NCI-H774 (cell line): ENCODE data around the gene RFXAP.
"Not testable (repeated sequence)": the region's sequence is repeated elsewhere in the genome, so short reads cannot be mapped to it uniquely, and the experiment has no call there.

ENCODE experiments used
- DNase-seq: peaks from one replicate; lab custom pipeline; 2025; lab: John Stamatoyannopoulos, UW

The RFXAP gene

GRCh38 chr13:36818804-36819738 is at the start of gene RFXAP:
RFXAP (plus strand) TSS chr13:36819222; CDS start chr13:36819358, 136 bp downstream.
- peak; percentile 69 for DNase-seq

DNA sequence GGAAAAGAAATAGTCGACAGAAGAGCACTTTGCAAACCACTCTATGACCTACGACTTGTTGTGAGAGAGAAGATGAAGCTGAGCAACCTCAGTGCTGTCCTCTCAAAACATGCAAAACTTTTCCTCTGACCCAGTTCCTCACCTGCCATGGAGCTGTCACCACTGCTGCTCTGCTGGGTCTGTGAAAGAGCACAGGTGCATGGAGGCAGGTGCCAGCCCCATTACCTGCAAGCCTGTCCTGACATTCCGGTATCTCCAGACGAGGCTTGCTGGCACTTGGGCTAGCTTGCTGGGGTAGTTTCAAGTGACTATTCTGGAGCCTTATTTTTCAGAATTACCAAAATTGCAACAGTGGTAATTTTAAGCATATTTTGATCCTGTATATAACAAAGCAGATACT is 49.5 kb upstream of the RFXAP start:
- DNase-seq = no peak

- DNase-seq = no peak
Measured at GRCh38 chr13:36770741-36771140, 48.3 kb upstream of the RFXAP start.

DNA sequence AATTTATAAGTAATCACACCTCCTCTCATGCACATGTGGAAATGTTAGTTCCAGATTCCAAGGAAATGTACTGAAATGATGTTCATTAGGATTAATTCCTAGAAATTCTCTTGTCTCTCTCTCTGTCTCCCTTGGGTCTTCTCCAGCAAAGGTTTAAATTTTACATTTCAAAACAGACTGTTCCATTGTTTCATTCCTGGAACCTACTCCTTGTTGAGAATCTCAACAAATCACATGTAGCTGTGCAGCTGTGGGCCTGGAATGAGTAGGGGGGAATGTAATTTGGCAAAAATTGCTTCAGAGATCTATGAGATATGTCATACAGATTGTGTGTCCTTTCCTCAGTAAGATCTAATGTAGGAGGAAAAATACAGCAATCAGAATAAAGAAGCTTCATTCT is 46.2 kb upstream of the RFXAP start:
- no peak for DNase-seq

GRCh38 chr13:36774931-36775330 is 44.1 kb upstream of the RFXAP start:
- DNase-seq = no peak

DNA sequence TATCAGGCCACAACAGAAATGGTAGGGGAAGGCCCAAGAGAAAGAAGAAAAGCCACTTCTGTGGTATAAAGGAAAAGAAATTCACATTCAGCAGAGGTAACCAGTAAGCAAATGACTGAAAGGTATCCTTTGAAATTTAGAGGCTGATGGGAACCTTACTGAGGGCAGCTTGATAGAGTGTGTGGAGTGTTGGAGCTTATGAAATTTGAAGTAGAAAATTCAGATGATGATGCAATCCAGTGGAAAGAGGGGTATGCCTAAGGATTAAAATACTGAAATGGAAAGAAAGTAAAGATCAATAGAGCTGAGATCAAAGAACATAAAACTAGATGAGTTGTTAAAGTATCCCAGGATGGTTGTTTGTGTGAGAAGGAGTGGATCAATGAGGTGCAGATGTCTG is 42.8 kb upstream of the RFXAP start:
- DNase-seq = no peak

DNA sequence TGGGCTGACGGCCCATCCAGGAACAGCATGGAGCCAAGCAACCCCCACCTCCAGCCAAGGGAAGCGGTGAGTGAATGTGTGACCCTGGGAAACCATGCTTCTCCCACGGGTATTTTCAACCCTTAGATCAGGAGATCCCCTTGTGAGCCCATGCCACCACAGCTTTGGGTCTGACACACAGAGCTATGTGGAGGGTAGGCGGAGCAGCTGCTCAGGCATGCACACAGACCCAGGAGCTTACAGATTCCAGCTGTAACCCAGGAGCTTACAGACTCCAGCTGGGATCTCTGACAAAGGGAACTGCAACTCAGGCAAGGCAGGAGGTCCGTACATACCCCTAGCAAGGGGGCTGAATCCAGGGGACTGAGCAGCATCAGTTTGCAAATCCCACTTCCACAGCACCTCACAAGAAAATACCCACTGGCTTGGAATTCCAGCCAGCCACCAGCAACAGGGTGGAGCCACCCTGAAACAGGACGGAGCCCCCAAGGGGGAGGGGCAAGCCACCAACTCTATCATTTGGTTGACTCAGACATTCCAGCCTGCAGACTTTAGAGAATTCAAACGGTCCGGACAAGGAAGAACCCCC is 40.8 kb upstream of the RFXAP start:
- DNase-seq = no peak

GRCh38 chr13:36783890-36784289 is 35.1 kb upstream of the RFXAP start:
- DNase-seq = no peak

GRCh38 chr13:36786175-36786574 is 32.8 kb upstream of the RFXAP start:
- DNase-seq = not testable (repeated sequence)

DNA sequence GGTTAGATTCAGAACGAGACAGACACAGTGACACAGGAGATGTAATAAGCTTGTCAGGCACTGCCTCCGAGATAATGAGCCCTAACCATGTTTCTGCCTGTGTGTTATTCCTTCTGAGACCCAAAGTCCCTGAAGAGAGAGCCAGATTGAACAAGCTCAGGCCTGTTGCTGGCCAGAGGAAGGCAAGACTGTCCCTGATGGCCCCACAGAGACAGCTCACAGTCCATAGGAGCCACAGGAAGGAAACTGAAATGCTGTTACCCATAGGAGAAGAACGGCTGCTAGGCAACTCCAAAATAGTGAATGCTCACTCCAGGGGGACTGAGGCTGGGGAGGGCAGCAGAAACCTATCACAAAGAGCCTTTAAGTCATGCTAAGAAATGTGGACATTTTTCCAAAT is 31.8 kb upstream of the RFXAP start:
- DNase-seq = no peak

- no peak for DNase-seq
Measured at GRCh38 chr13:36788276-36788675, 30.7 kb upstream of the RFXAP start.

DNA sequence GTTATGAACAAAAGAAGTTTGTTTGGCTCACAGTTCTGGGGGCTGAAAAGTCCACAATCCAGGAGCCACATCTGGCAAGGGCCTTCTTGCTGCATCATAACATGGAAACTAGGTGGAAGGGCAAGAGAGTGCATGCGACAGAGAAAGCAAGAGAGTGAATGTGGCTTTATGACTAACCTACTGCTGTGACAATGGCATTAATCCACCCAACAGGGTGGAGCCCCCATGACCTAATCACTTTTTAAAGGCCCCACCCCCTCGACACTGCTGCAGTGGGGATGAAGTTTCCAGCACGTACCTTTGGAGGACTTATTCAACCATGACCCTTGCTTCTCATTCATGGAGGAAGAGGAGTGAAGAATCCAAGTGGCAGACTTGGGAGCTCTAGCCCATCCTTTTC is 30.0 kb upstream of the RFXAP start:
- no peak for DNase-seq

DNA sequence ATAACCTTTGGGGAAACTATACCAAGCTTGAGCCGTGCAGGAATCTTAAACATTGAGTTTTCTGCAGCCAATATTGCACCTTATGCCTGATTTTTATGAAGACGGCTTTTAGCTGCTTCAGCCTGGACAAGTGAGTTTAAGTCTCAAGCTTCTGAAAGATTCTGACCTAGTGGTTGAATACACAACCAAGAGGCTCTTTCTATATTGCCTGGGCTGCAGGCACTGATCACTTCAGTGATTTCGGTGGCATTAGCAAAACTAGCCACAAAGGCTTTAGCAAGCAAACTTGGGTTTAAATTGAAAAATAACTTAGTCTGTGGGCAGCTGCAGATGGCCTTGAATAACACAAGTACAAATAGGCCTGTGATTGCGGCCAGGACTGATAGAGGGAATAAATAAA is 29.3 kb upstream of the RFXAP start:
- no peak for DNase-seq

GRCh38 chr13:36794706-36795105 is 24.3 kb upstream of the RFXAP start:
- DNase-seq = no peak

DNA sequence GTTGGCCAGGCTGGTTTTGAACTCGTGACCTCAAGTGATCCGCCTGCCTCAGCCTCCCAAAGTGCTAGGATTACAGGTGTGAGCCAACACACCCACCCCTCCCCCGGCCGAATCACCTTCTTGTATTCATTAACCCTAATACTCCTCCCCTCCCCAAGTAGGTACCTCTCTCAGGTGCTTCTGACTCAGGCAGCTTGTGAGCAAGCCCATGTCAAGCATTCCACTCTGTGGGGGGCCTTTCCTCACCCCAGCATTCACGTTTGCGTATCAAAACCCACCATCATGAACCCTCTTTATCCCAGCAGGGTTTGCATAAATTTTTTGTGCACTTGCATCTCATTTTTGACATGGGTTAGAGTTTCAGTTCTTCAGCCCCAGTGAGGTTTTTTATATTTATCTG is 23.6 kb upstream of the RFXAP start:
- DNase-seq = no peak

- no peak for DNase-seq
Measured at GRCh38 chr13:36796052-36796451, 23.0 kb upstream of the RFXAP start.

GRCh38 chr13:36801035-36801434 is 18.0 kb upstream of the RFXAP start:
- DNase-seq = no peak

- no peak for DNase-seq
Measured at GRCh38 chr13:36804588-36804987, 14.4 kb upstream of the RFXAP start.

GRCh38 chr13:36806102-36806501 is 12.9 kb upstream of the RFXAP start:
- no peak for DNase-seq

GRCh38 chr13:36807616-36808015 is 11.4 kb upstream of the RFXAP start:
- no peak for DNase-seq

- no peak for DNase-seq
Measured at GRCh38 chr13:36813225-36813624, 5.8 kb upstream of the RFXAP start.

- DNase-seq = no peak
Measured at GRCh38 chr13:36814465-36814864, 4.6 kb upstream of the RFXAP start.

- no peak for DNase-seq
Measured at GRCh38 chr13:36815062-36815461, 4.0 kb upstream of the RFXAP start.
